HEK293 (cell line): Measurements from ENCODE around the gene PFKL.

Source experiments
- CTCF ChIA-PET: fragments of 350-600 bp; formaldehyde crosslinking; extraction: SDS; loops from one replicate; lab custom pipeline; 2021; ENCODE audit warnings: antibody characterized with exemption; lab: Yijun Ruan, JAX
- POLR2A ChIA-PET: fragments of 300-600 bp; formaldehyde crosslinking; extraction: SDS; loops from one replicate; lab custom pipeline; 2020; ENCODE audit warnings: antibody characterized with exemption, inconsistent platforms; lab: Yijun Ruan, JAX
- H3K27ac ChIP-seq: fragments of 200-500 bp; sonication (Bioruptor generic); 2 replicates; pipeline ENCODE4 v1.5.1; 2014; ENCODE audit warnings: low read depth, low read length, control low read depth, inconsistent platforms; ENCODE audit errors: extremely low read depth
- H3K36me3 ChIP-seq, 2 experiments: fragments of 200-500 bp in 1 of 2; sonication (Bioruptor generic) in 1 of 2; 1 replicate in 1 of 2; 2 replicates in 1 of 2; pipeline ENCODE4 v1.5.1; 2014 to 2017; ENCODE audit warnings: inconsistent platforms in 2 of 2, low read length in 2 of 2; ENCODE audit not compliant: control insufficient read depth in 2 of 2, insufficient read depth in 1 of 2
- H3K4me1 ChIP-seq: fragments of 200-500 bp; sonication (Bioruptor generic); 2 replicates; pipeline ENCODE4 v1.5.1; 2014; ENCODE audit warnings: mild to moderate bottlenecking, low read length, inconsistent platforms; ENCODE audit not compliant: control insufficient read depth, insufficient read depth
- H3K4me3 ChIP-seq: 2 replicates; pipeline ENCODE4 v1.5.1; 2011; ENCODE audit warnings: low read depth, mild to moderate bottlenecking, control low read depth, low read length, moderate library complexity
- H3K9me3 ChIP-seq: fragments of 200-500 bp; sonication (Bioruptor generic); 2 replicates; pipeline ENCODE4 v1.5.1; 2014; ENCODE audit warnings: low read depth, low read length, inconsistent platforms; ENCODE audit not compliant: control insufficient read depth, insufficient read depth
- GLIS2 ChIP-seq: fragments of 450-650 bp; formaldehyde crosslinking; IDR thresholded peaks from 2 replicates; pipeline ENCODE4 v1.5.1; 2016; ENCODE audit warnings: missing biosample characterization, missing genetic modification characterization
- KLF1 ChIP-seq: fragments of 450-650 bp; formaldehyde crosslinking; IDR thresholded peaks from 2 replicates; pipeline ENCODE4 v1.5.1; 2016; ENCODE audit warnings: missing biosample characterization, missing genetic modification characterization
- REPIN1 ChIP-seq: fragments of 450-650 bp; formaldehyde crosslinking; IDR thresholded peaks from 2 replicates; pipeline ENCODE4 v1.5.1; 2017; ENCODE audit warnings: missing biosample characterization, missing genetic modification characterization, low read depth
- SP2 ChIP-seq: fragments of 450-650 bp; formaldehyde crosslinking; IDR thresholded peaks from 2 replicates; pipeline ENCODE4 v1.5.1; 2016; ENCODE audit warnings: missing biosample characterization, missing genetic modification characterization
- TRIM28 ChIP-seq: IDR thresholded peaks from 2 replicates; pipeline ENCODE4 v1.6.1; 2011; ENCODE audit warnings: low read length, control low read depth, borderline replicate concordance
- ZIC2 ChIP-seq: fragments of 450-650 bp; formaldehyde crosslinking; IDR thresholded peaks from 2 replicates; pipeline ENCODE4 v1.5.1; 2016; ENCODE audit warnings: missing biosample characterization, missing genetic modification characterization
- ZNF350 ChIP-seq: fragments of 450-650 bp; formaldehyde crosslinking; IDR thresholded peaks from 2 replicates; pipeline ENCODE4 v1.5.0; 2017; ENCODE audit warnings: missing biosample characterization, mild to moderate bottlenecking, missing genetic modification characterization
- ZNF501 ChIP-seq: fragments of 450-650 bp; formaldehyde crosslinking; IDR thresholded peaks from 2 replicates; pipeline ENCODE4 v1.5.1; 2016; ENCODE audit warnings: missing biosample characterization, missing genetic modification characterization
- ZNF544 ChIP-seq: fragments of 450-650 bp; formaldehyde crosslinking; IDR thresholded peaks from 2 replicates; pipeline ENCODE4 v1.5.0; 2017; ENCODE audit warnings: missing biosample characterization, missing genetic modification characterization
- ZNF768 ChIP-seq: fragments of 450-650 bp; formaldehyde crosslinking; IDR thresholded peaks from 2 replicates; pipeline ENCODE4 v1.5.1; 2018; ENCODE audit warnings: missing biosample characterization, mild to moderate bottlenecking, missing genetic modification characterization
- ZNF791 ChIP-seq: fragments of 450-650 bp; formaldehyde crosslinking; IDR thresholded peaks from 2 replicates; pipeline ENCODE4 v1.5.1; 2016; ENCODE audit warnings: missing biosample characterization, missing genetic modification characterization
- TF ChIP-seq, protein P1 (sequence below): fragments of 450-650 bp; formaldehyde crosslinking; IDR thresholded peaks from 2 replicates; pipeline ENCODE4 v1.5.1; 2016; ENCODE audit warnings: missing biosample characterization, missing genetic modification characterization
- TF ChIP-seq, protein P2 (sequence below): fragments of 450-650 bp; formaldehyde crosslinking; IDR thresholded peaks from 2 replicates; pipeline ENCODE4 v1.5.1; 2016; ENCODE audit warnings: missing biosample characterization, missing genetic modification characterization

Gene PFKL

DNA sequence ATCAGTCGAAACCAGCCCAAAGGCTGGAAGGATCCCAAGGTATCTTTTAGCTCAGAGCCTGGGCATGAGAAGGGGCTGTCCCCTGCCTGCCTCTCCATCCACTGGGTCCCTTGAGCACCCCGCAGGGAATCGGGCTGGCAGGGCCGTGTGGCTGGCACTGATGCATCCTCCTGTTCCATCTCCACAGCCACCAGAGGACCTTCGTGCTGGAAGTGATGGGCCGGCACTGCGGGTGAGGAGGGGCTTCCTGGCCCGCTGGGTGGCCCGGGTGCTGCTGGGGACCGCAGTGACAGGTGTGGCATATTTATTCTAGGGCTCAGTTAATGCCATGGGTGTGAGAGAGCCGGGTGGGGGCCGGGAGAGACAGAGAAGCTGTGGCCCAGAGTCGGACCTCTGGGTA lies 13.6 kb downstream of the PFKL start (continued):
- TF ChIP-seq ZNF791: no peak

- H3K36me3 ChIP-seq: peaks cover 8 to 94% of the 10 kb centered on the region in 2 experiments; a peak in 2 of 3 replicates
- CTCF ChIA-PET: no interaction called here
- 0 out of 2 replicates have a peak, but pooled peaks have one; percentile 11 for TF ChIP-seq GLIS2 (tag by site-specific recombination)
- TF ChIP-seq KLF1 (tag by site-specific recombination): peak; percentile 60
- TF ChIP-seq TRIM28: no peak
- TF ChIP-seq, all 188 proteins: peak for 2
- Histone ChIP-seq H3K9me3 (no peaks in the 10 kb centered on the region), H3K4me1 (no peaks in the 10 kb centered on the region), H3K27ac (no peak overlapping the region), H3K4me3 (no peak overlapping the region)
- POLR2A ChIA-PET: no interaction called here
Measured at GRCh38 chr21:44314128-44314527, 14.3 kb downstream of the PFKL start.

DNA sequence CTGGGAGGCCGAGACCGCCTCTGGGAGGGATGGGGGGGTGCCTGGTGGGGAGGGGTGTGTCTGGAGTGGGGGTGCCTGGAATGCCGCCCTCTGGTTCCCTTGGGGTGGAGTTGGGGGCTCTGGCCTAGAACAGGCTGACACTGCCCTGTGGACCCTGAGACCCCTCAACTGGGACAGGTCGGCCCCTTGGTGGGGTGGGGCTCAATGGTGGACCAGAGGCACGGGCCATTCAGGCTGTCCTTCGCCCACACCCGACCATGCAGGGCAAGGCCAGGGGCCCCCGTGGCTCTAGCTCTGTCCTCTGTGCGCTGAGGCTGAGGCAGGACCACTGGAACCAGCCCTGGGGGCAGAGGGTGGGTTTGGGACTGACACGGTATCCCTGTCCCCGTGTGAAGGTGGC lies 14.7 kb downstream of the PFKL start:
- no peak overlapping the region for H3K27ac ChIP-seq
- H3K4me3 ChIP-seq: no peak overlapping the region
- H3K9me3 ChIP-seq: no peaks in the 10 kb centered on the region
- POLR2A ChIA-PET: no interaction called here
- H3K36me3 ChIP-seq: peaks cover 8 to 95% of the 10 kb centered on the region in 2 experiments; a peak in 2 of 3 replicates
- H3K4me1 ChIP-seq: no peaks in the 10 kb centered on the region
- TF ChIP-seq ZNF350 (no peak), ZNF768 (tag by site-specific recombination) (no peak), ZNF544 (no peak), ZNF501 (tag by site-specific recombination) (no peak)
- TF ChIP-seq, protein P1, sequence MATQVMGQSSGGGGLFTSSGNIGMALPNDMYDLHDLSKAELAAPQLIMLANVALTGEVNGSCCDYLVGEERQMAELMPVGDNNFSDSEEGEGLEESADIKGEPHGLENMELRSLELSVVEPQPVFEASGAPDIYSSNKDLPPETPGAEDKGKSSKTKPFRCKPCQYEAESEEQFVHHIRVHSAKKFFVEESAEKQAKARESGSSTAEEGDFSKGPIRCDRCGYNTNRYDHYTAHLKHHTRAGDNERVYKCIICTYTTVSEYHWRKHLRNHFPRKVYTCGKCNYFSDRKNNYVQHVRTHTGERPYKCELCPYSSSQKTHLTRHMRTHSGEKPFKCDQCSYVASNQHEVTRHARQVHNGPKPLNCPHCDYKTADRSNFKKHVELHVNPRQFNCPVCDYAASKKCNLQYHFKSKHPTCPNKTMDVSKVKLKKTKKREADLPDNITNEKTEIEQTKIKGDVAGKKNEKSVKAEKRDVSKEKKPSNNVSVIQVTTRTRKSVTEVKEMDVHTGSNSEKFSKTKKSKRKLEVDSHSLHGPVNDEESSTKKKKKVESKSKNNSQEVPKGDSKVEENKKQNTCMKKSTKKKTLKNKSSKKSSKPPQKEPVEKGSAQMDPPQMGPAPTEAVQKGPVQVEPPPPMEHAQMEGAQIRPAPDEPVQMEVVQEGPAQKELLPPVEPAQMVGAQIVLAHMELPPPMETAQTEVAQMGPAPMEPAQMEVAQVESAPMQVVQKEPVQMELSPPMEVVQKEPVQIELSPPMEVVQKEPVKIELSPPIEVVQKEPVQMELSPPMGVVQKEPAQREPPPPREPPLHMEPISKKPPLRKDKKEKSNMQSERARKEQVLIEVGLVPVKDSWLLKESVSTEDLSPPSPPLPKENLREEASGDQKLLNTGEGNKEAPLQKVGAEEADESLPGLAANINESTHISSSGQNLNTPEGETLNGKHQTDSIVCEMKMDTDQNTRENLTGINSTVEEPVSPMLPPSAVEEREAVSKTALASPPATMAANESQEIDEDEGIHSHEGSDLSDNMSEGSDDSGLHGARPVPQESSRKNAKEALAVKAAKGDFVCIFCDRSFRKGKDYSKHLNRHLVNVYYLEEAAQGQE (tag by site-specific recombination): no peak
- TF ChIP-seq, all 188 proteins: peak for 0
- CTCF ChIA-PET: interaction anchor here (0.6 kb wide), 1 partner anchor 12 kb away, joined by 4 read pairs; no protein-coding TSS in a partner anchor

DNA sequence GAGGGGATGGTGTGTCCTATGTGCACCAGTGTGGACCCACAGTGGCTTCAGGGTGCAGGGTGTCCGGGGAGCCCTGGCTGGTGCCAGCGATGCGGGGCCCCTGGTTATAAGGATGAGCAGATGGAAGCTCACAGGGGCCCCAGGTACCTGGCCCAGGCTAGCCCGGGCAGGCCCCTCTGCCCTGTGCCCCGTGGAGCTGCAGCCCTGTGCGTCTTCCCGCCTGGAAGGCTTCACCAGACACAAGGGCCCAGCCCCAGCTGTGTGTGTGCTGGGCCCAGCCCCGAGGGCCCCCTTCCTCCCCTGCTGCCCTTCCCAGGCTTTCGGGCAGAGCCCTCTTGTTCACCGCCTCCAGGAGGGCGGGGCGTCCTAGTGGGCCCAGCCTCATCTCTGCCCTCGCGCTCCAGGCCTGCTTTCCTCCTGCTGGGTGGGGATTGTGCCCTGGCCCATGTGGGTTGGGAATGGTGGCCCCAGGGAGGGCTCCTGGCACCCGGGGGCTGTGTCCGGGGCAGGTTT lies 15.9 kb downstream of the PFKL start:
- H3K36me3 ChIP-seq: peaks cover 8 to 94% of the 10 kb centered on the region in 2 experiments; a peak in 2 of 3 replicates
- POLR2A ChIA-PET: interaction anchor here (0.7 kb wide), 1 partner anchor 10 kb away, joined by 3 read pairs; no protein-coding TSS in a partner anchor
- no peak for TF ChIP-seq TRIM28
- TF ChIP-seq KLF1 (tag by site-specific recombination): peak; percentile 73
- TF ChIP-seq, protein P2, sequence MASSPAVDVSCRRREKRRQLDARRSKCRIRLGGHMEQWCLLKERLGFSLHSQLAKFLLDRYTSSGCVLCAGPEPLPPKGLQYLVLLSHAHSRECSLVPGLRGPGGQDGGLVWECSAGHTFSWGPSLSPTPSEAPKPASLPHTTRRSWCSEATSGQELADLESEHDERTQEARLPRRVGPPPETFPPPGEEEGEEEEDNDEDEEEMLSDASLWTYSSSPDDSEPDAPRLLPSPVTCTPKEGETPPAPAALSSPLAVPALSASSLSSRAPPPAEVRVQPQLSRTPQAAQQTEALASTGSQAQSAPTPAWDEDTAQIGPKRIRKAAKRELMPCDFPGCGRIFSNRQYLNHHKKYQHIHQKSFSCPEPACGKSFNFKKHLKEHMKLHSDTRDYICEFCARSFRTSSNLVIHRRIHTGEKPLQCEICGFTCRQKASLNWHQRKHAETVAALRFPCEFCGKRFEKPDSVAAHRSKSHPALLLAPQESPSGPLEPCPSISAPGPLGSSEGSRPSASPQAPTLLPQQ: 0 out of 2 replicates have a peak, but pooled peaks have one; percentile 30
- TF ChIP-seq REPIN1 (tag by site-specific recombination): no peak
- peak; percentile 87 for TF ChIP-seq ZIC2 (tag by site-specific recombination)
- TF ChIP-seq SP2 (tag by site-specific recombination): 0 out of 2 replicates have a peak, but pooled peaks have one; percentile 28
- H3K4me1 ChIP-seq: no peaks in the 10 kb centered on the region
- H3K4me3 ChIP-seq: no peak overlapping the region
- peak overlapping the region; percentile 46; the same call in 1 of the 2 replicates for H3K27ac ChIP-seq
- no peaks in the 10 kb centered on the region for H3K9me3 ChIP-seq
- CTCF ChIA-PET: interaction anchor here (1.0 to 1.4 kb wide), 2 partner anchors 11 to 18 kb away, joined by 6 to 7 read pairs; no protein-coding TSS in a partner anchor
